IPS-11a (cell line): Measurements from ENCODE around the gene RTN1.

Source experiments
- H3K4me3 ChIP-seq: one replicate; pipeline ENCODE4 v1.5.1; 2013; ENCODE audit warnings: low read depth, low read length, control low read depth

RTN1 gene

DNA sequence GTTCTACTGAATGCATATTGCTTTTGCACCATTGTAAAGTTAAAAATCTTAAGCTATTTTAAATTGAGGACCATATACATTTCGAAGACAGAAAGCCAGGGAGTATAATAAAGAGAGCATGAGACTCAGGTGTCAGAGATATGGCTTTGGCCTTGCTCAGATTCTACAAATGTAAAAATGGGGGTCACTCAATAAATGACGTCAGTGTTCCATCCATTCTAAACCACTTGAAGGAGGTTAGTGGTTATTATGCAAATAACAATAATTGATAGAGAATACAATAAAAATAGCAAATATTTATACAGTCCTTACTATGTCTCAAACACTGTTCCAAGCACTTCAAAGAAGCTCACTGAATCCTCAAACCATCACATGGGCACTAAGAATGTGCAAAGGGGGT, 20.1 kb downstream of the RTN1 start:
- H3K4me3 ChIP-seq, result no peak overlapping the region

DNA sequence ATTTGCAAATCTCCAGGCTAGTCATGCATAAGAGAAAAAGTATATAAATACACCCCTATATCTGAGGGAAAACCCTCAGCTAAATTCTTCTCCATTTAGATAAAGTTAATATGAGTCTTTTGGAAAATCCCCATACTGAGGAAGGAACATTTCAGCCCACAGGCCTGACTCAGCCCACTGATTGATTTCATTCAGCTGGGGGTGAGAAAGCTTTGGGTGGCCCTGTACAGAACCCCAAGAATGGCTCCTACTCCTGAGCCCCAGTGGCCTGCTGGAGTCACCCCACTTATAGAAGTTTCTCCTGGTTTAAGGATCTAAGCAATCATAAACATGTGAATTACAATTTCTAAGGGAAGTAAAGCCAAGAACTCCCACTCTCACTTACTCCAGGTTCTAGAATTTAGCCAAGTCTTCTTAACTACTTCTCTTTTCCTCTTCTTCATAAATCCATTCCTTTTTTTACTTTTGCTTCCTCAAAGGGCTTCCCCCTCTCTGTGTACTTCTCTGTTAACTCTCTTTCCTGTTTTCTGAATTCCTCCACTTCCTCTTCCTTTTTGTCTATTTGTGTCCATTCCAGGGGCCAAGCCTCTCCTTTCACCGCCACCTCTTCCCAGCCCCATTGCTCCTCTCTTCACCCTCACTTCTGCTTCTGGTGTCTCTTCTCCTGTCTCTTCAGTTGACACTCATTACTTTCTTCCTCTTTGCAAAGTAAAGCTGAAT, 21.0 kb downstream of the RTN1 start:
- H3K4me3 ChIP-seq, result no peak overlapping the region

DNA sequence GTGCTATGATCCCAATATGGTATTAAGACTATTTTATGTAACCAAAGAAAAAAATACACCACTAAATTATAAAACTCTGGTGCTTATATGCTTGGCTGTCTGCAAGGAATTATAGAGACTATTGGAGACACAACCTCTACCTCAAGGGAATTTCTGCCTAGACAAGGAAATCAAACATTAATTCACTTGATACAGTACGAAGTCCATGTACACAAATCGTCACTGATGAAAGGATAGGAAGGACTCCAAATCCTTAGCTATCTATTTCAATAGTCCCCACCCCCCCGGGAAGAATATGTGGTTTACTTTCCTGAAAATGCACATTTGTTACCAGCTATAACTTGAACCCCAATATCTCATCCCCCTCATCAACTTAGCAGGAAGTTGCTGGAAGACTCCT, 21.9 kb downstream of the RTN1 start:
- no peak overlapping the region for H3K4me3 ChIP-seq

DNA sequence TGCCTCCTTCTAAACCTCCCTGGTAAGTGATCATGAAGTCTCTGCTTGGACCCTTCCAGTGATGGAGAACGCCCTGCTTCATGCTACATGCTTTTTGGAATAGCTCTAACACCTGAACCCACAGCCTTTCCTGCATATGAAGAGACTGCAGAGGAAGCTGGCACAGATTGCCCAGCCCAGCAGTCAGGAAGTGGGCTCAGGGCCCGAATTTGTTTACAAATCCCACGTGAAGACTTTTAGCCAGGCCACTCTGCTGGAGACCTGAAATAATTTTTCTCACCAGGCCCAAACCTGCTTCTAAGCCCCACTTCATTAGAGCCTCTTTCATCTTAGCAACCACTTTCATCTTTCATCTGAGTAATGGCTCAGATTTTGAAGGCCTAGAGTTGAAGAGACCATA, 22.9 kb downstream of the RTN1 start:
- no peak overlapping the region for H3K4me3 ChIP-seq

DNA sequence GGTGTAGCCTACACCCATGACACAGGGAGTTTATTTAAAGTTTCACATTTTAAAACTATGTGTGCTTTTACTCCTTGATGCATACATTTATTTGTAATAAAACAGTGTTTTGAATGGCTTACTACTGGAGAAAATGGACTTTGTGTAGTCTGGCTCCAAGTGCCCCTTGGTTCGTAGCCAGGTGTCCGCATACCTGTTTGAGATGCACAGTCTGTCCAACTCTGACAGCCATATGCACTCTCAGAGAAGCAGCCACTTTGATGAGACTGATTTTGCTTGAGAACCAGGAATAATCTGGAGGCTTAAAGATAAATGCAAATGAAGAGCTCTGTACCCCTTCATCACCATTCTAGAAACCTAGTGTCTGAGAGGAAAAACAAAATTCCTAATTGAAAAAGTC, 24.0 kb downstream of the RTN1 start:
- no peak overlapping the region for H3K4me3 ChIP-seq

DNA sequence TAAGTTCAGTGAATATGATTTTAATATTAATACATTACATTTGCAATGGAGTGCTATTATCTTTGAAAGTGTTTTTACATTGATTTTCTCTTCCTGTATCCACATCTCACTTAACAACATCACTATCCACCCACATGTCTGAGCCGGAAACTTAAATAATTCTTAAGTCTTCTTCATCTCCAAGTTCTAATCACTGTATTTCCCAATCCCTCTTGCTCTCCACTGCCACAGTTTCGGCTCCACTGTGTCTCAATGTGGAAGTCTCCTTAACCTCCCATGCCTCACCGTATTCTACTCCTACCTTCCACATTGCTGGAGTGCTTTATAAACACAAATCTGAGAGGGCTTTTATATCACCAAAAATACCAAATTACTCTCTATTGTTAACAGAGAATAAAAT, 25.3 kb downstream of the RTN1 start:
- H3K4me3 ChIP-seq, result no peak overlapping the region

DNA sequence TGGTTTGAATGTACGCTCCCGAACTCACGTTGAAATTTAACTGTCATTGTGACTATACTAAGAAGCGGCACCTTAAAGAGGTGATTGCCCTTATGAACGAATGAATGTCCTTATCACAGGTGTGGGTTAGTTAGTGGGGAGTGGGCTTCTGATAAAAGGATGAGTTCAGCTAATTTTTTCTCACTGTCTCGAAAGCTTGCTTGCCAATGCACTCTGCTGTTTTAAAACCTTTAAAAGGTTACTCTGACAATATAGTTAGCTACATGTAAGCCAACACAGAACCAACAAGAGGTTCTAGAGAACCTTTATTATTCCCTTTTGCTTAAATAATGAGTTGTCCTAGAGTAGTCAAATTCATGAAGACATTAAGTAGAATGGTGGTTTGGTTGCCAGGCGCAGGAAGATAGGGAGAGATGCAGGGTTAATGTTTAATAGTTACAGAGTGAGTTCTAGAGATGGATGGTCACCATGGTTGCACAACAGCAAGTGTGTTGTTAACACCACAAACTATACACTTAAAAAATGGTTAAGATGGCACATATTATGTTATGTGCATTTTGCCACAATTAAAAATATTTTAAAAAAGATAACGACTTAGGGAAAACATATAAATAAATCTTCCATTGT, 26.3 kb downstream of the RTN1 start:
- no peak overlapping the region for H3K4me3 ChIP-seq

DNA sequence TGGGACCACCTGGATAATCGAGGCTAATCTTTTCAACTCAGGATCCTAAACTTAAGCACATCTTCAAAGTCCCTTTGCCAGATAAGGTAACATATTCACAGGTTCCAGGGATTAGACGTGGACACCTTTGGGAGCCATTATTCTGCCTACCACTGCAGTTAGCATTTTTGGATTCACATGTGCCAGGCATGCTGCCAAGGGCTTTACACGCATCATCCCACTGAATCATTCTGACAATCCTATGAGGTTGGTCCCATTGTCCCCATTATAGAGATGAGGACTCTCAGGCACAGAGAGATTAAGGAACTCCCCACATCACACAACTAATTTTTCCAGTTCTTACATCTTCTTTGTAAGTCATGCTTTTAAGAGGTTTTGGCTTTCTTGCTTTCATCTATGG, 34.5 kb downstream of the RTN1 start:
- no peak overlapping the region for H3K4me3 ChIP-seq

DNA sequence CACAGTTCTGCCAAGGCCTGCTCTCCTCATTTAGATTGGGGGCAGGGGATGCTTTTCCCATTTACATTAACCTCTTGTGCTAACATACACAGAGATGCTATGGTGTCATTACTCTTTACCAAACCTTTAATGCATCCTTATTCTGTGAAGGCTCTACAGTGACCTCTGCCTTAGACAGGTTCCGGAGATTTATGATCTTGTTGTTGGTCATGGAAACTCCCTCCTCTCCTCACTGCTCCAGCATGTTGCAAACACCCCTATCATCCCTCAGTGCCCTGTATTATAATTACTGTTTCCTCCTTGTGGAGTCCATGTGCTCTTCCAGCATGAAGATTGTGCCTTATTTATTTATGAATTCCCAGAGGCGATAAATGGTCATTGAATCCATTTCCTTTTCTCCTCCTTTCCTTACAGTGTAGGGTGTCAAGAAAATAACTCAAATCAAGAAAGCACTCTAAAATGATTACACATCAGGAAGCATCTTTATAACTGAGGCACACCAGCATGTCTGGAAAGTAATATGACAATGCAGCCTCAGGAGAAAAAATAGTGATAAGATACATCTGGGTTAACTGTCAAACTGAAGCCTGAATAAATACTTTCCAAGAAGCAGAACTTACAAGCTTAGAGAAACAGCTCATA, 37.8 kb downstream of the RTN1 start:
- H3K4me3 ChIP-seq, result no peak overlapping the region

DNA sequence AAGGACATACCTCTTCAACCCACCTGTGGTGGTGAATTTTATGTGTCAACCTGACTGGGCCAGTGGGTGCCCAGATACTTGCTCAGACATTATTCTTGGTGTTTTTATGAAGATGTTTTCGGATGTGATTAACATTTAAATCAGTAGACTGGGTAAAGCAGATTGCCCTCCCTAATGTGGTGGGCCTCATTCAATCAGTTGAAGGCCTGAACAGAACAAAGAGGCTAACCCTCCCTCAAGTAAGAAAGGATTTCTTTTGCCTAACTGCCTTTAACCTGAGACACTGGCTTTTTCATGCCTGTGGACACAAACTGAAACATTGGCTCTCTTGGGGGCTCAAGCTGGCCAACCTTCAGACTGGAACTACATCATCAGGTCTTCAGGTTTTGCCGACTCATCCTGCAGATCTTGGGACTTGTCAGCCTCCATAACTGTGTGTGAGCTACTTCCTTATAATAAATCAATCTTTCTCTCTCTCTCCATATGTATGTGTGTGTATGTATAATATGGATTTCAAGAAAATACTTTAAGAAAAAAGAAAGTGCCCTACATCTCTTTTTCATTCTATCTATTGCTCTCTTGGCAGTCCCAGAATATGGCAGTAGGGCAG, 39.4 kb downstream of the RTN1 start:
- no peak overlapping the region for H3K4me3 ChIP-seq

DNA sequence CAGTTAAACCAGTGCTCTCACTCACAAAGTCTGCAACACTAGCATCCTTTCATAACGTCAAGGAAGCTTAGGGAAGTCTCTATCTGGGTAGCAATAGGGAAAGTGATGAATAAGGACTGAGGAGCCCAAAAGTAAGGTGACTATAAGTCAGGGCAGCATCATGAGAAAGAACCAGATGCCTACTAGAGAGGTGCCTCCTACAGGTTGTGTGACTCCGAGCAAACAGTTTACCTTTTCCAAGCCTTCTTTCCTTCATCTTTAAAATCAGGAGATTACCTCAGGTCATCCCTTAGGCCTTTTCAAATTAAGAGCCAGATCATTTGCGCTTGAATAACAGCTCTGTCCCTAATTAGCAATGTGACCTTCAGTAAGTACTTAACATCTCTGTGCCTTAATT, 40.2 kb downstream of the RTN1 start:
- no peak overlapping the region for H3K4me3 ChIP-seq

DNA sequence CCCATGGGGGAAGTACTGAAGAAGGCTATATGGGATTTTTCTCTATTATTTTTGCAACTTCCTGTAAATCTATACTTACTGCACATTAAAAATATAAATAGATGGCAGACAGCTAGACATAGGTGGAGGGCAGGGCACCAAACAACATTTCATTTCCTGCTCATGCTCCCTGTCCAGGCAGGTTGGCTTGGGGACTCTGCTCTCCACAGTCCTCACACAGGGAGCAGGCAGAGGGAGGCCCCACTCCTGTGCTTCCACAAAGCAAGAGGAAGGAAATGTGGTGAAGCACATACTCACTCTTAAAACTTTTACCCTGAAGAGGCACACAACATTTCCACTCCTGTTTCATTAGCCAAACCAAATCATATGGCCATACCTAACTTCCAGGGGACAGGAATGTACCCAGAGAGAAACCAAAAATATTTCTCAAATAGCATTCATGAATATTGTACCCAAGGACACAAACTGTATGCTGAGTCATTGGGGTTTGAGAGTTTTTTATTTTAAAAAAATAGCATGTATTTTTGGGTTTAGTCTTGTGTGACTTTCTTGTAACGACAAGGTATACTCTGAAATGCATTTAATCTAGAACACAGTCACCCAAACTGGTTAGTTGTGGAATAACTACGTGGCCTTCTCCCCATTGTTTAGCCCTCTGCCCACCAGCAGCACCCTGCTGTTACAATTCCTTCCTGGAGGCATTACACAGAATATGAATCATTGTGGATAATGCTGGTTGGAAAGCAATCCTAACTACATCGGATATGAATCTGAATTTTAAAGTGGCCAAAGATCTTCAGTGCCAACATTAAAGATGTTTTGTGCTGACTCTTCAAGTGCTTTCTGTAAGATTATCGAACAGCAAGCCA, 40.9 kb downstream of the RTN1 start:
- no peak overlapping the region for H3K4me3 ChIP-seq

DNA sequence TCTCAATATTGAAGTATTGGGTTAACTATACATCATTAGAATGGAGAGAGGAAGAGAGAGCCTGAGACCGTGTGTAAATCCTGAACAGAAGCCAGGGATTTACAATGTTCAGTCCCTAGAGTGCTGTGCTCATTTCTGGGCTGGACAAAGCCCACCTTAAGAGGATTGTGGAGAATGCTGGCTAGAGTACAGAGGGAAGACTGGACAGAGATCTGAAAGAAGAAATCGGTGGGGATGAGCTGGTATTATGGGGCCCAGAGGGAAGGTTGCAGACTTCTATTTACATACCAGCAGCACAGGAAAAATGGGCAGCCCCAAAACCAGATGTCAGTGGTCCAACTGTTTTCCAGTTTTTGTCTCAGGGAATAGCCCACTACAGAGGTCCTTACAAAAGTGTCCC, 42.3 kb downstream of the RTN1 start:
- no peak overlapping the region for H3K4me3 ChIP-seq

DNA sequence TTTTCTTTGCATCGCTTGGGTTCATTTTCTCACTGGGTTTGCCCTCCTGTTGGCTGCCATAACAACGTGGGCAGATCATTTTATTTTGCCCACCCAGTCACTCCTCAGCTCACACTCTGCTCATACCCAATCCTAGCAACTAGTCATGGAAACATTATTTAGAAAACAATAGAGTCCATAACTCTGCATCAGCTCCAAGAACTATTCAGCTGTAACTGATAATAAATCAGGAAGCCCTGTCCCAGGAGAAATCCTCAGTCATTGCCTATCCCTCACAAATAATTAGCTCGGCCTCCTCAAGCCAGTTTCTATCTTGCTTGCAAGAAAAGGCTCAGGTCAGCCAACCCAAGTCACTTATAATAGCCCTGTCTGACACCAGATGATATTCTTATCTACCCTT, 43.2 kb downstream of the RTN1 start:
- H3K4me3 ChIP-seq, result no peak overlapping the region

DNA sequence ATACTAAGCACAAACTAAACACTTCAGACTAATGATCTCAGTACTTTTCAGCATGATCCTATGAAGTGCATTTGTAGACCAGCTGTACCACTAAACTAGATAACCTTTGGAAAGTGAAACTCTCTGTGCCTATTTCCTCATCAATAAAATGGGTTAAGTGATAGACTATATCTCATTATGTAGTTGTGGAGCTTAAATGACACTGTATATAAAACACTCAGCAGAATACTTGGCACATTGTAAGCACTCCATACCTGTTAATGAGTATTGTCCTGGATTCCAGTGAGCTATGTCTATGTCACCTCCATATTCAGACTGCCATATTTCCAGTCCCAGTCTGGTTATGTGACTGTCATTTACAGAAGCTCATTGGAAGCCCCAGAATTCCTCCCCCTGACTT, 44.4 kb downstream of the RTN1 start:
- H3K4me3 ChIP-seq, result no peak overlapping the region

DNA sequence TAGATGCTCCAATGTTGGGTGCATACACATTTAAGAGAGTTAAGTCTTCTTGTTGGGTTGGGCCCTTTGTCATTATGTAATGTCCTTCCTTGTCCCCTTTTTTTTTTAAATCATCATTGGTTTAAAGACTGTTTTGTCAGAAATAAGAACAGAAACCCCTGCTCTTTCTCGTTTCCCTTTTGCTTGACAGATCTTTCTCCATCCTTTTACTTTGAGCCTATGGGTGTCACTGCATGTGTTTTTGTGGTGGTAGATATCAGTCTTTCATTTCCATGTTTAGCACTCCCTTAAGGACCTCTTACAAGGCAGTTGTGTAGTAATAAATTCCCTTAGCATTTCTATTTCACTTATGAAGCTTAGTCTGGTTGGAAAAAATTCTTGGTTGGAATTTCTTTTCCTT, 47.4 kb downstream of the RTN1 start:
- no peak overlapping the region for H3K4me3 ChIP-seq

DNA sequence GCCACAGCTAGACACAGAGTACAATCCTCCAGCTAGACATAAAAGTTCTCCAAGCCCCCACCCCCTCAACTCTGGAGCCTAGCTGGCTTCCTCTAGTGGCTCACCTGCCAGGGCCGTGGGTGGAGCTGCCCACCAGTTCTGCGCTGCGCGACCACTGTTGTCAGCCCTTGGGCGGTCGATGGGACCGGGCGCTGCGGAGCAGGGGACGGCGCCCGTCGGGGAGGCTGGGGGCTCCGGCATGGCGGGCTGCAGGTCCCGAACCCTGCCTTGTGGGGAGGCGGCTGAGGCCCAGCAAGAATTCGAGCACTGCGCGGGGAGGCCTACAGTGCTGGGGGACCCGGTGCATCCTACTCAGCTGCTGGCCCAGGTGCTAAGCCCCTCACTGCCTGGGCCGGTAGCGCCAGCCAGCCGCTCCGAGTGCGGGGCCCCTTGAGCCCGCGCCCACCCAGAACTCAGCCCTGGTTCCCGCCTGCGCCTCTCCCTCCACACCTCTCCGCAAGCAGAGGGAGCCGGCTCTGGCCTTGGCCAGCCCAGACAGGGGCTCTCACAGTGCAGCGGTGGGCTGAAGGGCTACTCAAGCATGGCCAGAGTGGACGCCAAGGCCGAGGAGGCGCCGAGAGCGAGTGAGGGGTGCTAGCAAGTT, 51.0 kb downstream of the RTN1 start:
- H3K4me3 ChIP-seq, result no peak overlapping the region

DNA sequence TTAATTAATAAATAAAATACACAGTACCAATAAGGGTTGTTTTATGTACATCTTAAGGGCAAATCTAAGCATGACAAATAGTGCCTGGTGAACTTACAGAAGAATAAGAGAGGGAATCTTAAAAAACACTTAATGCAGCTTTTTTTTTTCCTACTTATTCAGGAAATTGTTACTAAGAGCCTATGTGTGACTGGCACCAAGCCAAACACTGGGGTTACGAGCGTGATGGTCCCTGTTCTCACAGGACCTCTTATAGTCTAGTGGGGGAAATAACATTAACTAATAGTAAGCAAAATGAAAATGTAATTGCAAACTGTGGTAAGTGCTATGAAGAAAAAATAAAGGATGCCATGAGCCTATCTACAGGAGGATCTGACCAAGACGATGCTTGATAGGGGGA, 53.6 kb downstream of the RTN1 start:
- no peak overlapping the region for H3K4me3 ChIP-seq

DNA sequence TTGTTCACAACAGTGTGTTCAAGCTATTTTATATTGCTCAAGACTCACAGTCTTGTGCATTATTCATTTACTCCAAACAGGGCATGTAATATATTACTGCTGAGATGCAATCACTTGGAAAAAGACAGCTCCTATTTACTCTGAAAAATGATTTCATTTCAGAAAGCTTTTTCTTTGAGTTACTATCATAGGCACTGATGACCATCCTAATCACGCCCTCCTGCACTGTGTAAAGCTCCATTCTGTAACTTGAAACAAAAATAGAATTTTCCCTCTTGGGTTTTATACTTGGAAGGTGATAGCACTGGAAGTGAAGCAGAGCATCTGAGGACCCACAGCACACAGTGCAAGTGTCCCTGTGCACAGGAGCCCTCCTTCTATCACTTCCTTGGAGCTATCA, 55.6 kb downstream of the RTN1 start:
- H3K4me3 ChIP-seq, result no peak overlapping the region

DNA sequence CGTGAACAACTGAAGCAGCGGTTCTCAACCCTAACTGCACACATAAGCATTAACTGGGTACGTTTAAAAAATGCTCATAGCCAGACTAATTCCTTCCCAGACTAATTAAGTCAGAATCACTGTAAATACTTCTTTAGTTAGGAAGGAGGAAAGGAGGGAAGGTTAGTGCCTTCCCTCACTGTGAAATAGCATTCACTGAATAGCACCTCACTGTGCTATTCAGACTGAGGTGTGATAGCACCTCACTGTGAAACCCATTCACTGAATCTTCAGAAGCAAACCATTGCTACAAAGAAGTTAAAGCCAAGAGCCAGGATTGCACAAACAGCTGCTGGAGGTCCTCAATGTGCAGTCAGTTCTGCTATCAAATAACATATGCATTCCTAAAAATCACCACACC, 58.8 kb downstream of the RTN1 start:
- no peak overlapping the region for H3K4me3 ChIP-seq

DNA sequence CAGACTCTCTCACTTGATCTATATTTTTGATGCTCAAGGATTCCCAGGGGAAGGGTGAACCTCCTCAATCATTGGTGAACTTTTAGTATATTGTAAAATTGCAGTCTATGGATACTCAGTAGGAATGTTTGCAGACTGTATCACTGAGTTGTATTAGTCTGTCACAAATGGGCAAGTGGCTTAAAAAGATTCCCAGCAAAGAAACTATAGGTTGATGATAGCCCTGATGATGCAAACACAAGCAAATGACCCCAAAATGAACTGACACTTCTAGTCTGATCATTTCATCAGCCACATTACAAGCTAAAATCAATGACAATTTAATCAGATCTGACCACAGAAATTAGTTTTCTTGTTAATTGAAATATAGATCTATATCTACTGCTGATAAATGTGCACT, 59.5 kb downstream of the RTN1 start:
- no peak overlapping the region for H3K4me3 ChIP-seq
